ENCODE data around the gene ORAI1. TPM values are rescaled to one million over a fixed set of nuclear protein-coding genes. Genes with fewer than 3 reads are reported as not detected.
"Not testable (repeated sequence)": the region's sequence is repeated elsewhere in the genome, so short reads cannot be mapped to it uniquely, and the experiment has no call there.

The ORAI1 gene
- polyA plus RNA-seq, 3 donors = 9.1 to 14.5 (median 13.9) TPM

DNA sequence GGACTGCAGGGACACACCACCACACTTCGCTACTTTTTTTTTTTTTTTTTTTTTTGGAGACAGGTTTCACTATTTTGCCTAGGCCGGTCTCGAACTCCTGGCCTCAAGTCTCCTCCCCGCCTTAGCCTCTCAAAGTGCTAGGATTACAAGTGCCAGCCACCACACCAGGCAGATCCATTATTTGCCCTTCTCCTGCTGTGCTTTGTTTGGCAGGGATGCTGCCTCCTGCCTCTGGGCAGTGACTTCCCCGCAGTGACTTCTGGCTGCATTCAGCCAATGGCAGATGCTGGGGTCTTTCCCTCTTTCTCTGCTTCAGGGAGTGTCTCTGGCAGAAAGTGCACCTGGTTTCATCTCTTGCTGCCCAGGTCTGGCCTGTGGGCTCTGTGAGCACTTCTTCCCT, 49.9 kb downstream of the ORAI1 start:
- 95 to 97% (median 95%) methylated on average over 4 to 5 of the region's 5 CpGs for WGBS, 3 donors
- no peak overlapping the region for H3K27ac ChIP-seq (ENCODE audit: low read depth, low read length)

GRCh38 chr12:121678305-121678704, 52.0 kb downstream of the ORAI1 start:
- 83 to 87% (median 86%) methylated on average over 3 of the region's 3 CpGs for WGBS, 3 donors
- no peak overlapping the region for H3K27ac ChIP-seq (ENCODE audit: low read depth, low read length)

DNA sequence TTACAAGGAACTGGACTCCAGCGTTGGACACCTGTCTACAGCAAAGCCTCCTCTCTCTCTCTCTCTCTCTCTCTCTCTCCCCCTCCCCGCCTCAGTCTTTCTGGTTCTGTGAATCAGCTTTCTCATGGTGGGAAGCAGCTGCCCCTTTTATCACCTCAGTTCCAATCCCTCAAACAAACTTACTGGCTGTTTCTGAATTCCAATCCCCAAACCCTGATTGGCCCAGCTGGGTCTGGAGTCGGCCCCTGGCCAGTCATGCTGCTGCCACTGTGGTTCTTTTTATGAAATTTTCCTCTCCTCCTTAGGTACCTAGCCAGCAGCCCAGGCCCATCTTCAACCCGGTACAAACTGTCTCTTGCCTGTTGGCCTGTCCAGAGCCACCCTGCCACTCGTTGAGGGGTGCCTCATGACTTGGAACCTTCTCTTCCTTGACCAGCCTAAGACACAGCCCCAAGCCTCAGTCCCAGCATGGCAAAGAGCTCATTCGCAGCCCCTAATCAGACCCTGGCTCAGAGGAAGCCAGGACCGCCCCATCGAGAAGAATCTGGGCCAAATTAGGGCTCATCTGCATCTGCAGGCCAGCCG, 52.5 kb downstream of the ORAI1 start:
- H3K27ac ChIP-seq (ENCODE audit: low read depth, low read length) = no peak overlapping the region
- 73 to 78% (median 73%) methylated on average over 8 to 9 of the region's 9 CpGs for WGBS, 3 donors

GRCh38 chr12:121679661-121680197, 53.4 kb downstream of the ORAI1 start:
- WGBS, 3 donors = 75 to 93% (median 90%) methylated on average over 13 of the region's 13 CpGs
- H3K27ac ChIP-seq (ENCODE audit: low read depth, low read length) = not testable (repeated sequence)

DNA sequence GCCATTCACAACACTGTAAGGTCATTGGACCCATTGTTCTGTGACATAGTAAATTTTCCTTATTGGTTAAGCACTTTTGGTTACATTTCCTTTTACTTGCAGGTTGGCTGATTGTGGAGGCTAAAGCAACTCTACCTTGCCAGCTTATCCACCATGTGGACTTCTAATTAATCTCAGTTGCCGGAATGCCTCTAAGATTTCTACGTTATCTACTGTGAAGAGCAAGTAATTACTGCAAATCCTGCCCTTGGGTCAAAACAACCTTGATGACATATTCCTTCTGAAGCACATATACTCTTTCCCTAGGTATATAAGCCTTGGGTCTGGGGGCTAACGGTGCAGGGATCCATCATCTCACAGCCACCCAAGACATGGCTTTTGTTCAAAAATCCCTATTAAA, 62.6 kb downstream of the ORAI1 start:
- WGBS, 3 donors = 49 to 72% (median 72%) methylated on average over 3 of the region's 3 CpGs
- no peak overlapping the region for H3K27ac ChIP-seq (ENCODE audit: low read depth, low read length)

DNA sequence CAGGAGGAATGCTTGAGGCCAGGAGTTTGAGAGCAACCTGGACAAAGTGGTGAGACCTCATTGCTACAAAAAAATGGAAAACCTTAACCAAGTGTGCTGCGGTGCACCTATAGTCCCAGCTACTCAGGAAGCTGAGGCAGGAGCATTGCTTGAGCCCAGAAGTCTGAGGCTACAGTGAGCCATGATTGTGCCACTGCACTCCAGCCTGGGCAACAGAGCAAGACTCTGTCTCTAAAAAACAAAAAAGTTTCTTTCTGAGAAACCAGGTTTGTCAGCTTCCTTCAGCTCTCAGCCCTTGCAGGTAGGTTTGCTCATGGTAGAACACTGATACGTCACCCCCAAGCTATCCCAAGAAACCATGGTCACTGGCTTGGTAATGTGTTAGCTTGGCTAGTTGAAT, 63.1 kb downstream of the ORAI1 start:
- WGBS, 3 donors = 87 to 96% (median 91%) methylated on average over 2 of the region's 2 CpGs
- H3K27ac ChIP-seq (ENCODE audit: low read depth, low read length) = no peak overlapping the region

Other genes with a start within 250 kb of the ORAI1 start
- 10 to 100 TPM; 10.7 to 17.1 (median 12.7) TPM for gene RNF34, start 226.4 kb upstream of the ORAI1 start, polyA plus RNA-seq
- 1 to 10 TPM; 6.1 to 9.8 (median 9.3) TPM for gene KDM2B, start 45.5 kb upstream of the ORAI1 start, polyA plus RNA-seq
- gene MORN3, start 43.1 kb downstream of the ORAI1 start, polyA plus RNA-seq = under 1 TPM; 0.15 to 0.39 (median 0.34) TPM
- 10 to 100 TPM in 1 of 3 donors, 1 to 10 TPM in 2; 6.1 to 10.6 (median 8.3) TPM for gene TMEM120B, start 86.2 kb downstream of the ORAI1 start, polyA plus RNA-seq
- 1 to 10 TPM; 2.3 to 4.3 (median 3.3) TPM for gene RHOF, start 167.2 kb downstream of the ORAI1 start, polyA plus RNA-seq
- gene SETD1B, start 177.5 kb downstream of the ORAI1 start, polyA plus RNA-seq = 10 to 100 TPM in 2 of 3 donors, 1 to 10 TPM in 1; 5.7 to 11.1 (median 10.6) TPM
- gene HPD, start 232.3 kb downstream of the ORAI1 start, polyA plus RNA-seq = 1 to 10 TPM in 2 of 3 donors, under 1 TPM in 1; 0.91 to 4.5 (median 3.5) TPM